Ascending aorta (tissue), 2 donors: Measurements from ENCODE around the gene TRAF3IP1. TPM values are rescaled to one million over a fixed set of nuclear protein-coding genes. Genes with fewer than 3 reads are reported as not detected.

ENCODE experiments used
- DNase-seq, 2 donors: peaks; one replicate each; pipeline ENCODE4 v3.0.0-alpha.2; 2019; ENCODE audit warnings: low spot score in 2 of 2
- H3K27ac ChIP-seq, 2 donors: fragments of 200-600 bp; sonication (generic); one replicate each; pipeline ENCODE4 v1.5.1; 2016 to 2017; ENCODE audit warnings: mild to moderate bottlenecking in 1 of 2
- H3K27me3 ChIP-seq: fragments of 200-600 bp; sonication (generic); one replicate; pipeline ENCODE4 v1.5.1; 2017
- H3K36me3 ChIP-seq, 2 donors: fragments of 200-600 bp; sonication (generic); one replicate each; pipeline ENCODE4 v1.5.1; 2016
- H3K4me1 ChIP-seq, 2 donors: fragments of 200-600 bp; sonication (generic); one replicate each; pipeline ENCODE4 v1.5.1; 2016 to 2017; ENCODE audit warnings: mild to moderate bottlenecking in 1 of 2
- H3K4me3 ChIP-seq, 2 donors: fragments of 200-600 bp; sonication (generic); one replicate each; pipeline ENCODE4 v1.5.1; 2016 to 2017; ENCODE audit warnings: mild to moderate bottlenecking in 1 of 2
- H3K9me3 ChIP-seq, 2 donors: fragments of 200-600 bp; sonication (generic); one replicate each; pipeline ENCODE4 v1.5.1; 2016
- intact Hi-C: fragments of 100-400 bp; cut with DNase I; formaldehyde crosslinking; loops from one replicate; pipeline ENCODE4 v1.15.1; 2023
- total RNA-seq: library from RNA; depleted of rRNA; stranded (reverse); fragments of >200 nt; gene quantifications from one replicate; pipeline ENCODE4 v1.1.0, GENCODE V29; 2016
- TF ChIP-seq, protein P1 (sequence below), 3 experiments: fragments of 200-600 bp in 2 of 3; fragments of 450-650 bp in 1 of 3; sonication (generic) in 2 of 3; IDR thresholded peaks; one replicate each; pipeline ENCODE4 v1.5.1; 2016 to 2019; ENCODE audit warnings: antibody characterized with exemption in 3 of 3, mild to moderate bottlenecking in 1 of 3, moderate library complexity in 1 of 3

Gene TRAF3IP1
- total RNA-seq, 1 donor from 2014 or later = 6.1 TPM

DNA sequence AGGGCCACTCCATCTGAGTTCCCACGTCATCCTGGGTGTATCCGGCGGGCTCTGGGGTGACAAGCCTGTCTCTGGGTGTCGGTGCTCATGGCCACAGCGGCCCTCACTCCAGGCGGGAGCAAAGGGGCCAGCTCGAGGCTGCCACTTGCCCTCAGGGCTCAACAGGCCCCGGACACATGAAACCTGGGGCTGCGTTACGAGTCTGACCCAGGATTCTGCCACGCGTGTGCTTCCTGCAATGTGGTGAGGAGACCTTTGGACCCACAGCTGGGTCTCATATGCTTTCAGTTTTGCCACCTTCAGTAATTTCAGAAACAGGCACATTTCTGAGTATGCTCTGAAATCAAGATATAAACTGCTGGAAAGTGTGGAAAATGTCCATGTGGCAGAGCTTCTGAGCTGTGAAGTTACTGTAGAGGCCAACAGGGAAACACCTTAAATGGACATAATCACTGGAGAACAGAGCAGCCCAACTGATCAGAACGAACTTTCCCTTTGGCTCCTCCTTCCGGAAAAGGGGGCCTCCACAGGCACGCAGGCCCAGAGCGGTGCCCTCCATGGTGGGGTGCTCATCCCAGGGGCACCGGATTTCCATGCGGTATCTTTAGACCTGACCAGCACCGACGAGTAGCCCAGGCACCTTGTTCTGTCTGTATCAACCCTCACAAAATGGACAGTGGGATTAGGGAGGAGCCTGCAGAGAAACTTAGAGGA, 46.0 kb upstream of the TRAF3IP1 start:
- Histone ChIP-seq H3K27ac (no peak overlapping the region), H3K27me3 (no peaks in the 10 kb centered on the region), H3K4me1 (no peaks in the 10 kb centered on the region), H3K36me3 (peaks cover 57 to 93% of the 10 kb centered on the region in 2 donors), H3K9me3 (no peaks in the 10 kb centered on the region), H3K4me3 (no peak overlapping the region)
- intact Hi-C loops = no loop called here
- DNase-seq = no peak
- TF ChIP-seq, protein P1, sequence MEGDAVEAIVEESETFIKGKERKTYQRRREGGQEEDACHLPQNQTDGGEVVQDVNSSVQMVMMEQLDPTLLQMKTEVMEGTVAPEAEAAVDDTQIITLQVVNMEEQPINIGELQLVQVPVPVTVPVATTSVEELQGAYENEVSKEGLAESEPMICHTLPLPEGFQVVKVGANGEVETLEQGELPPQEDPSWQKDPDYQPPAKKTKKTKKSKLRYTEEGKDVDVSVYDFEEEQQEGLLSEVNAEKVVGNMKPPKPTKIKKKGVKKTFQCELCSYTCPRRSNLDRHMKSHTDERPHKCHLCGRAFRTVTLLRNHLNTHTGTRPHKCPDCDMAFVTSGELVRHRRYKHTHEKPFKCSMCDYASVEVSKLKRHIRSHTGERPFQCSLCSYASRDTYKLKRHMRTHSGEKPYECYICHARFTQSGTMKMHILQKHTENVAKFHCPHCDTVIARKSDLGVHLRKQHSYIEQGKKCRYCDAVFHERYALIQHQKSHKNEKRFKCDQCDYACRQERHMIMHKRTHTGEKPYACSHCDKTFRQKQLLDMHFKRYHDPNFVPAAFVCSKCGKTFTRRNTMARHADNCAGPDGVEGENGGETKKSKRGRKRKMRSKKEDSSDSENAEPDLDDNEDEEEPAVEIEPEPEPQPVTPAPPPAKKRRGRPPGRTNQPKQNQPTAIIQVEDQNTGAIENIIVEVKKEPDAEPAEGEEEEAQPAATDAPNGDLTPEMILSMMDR (IDR thresholded peaks at IDR 0.05) = no peak

DNA sequence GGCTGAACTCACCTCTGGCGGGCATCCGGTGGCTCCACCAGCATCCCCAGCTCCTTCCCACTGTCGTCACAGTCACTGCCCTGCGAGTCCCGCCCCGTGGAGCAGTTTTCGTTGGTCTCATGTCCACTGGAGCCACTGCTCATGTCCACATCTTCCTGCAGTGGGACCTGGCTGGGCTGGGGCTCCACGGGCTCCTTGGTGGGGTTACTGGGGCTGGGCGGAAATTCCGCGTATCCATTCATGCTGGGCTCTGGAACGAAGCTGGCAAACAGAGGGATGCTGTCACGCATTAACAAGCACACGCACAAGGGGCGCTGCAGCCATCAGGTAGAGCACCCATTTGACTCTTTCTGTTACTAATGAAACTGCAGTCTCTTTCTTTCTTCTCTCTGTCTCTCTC, 42.6 kb upstream of the TRAF3IP1 start:
- DNase-seq = no peak
- Histone ChIP-seq H3K27ac (no peak overlapping the region), H3K9me3 (no peaks in the 10 kb centered on the region), H3K4me1 (no peaks in the 10 kb centered on the region), H3K27me3 (no peaks in the 10 kb centered on the region), H3K4me3 (no peak overlapping the region), H3K36me3 (peaks cover 36 to 63% of the 10 kb centered on the region in 2 donors)
- TF ChIP-seq, protein P1 (IDR thresholded peaks at IDR 0.05) = no peak
- intact Hi-C loops = no loop called here

DNA sequence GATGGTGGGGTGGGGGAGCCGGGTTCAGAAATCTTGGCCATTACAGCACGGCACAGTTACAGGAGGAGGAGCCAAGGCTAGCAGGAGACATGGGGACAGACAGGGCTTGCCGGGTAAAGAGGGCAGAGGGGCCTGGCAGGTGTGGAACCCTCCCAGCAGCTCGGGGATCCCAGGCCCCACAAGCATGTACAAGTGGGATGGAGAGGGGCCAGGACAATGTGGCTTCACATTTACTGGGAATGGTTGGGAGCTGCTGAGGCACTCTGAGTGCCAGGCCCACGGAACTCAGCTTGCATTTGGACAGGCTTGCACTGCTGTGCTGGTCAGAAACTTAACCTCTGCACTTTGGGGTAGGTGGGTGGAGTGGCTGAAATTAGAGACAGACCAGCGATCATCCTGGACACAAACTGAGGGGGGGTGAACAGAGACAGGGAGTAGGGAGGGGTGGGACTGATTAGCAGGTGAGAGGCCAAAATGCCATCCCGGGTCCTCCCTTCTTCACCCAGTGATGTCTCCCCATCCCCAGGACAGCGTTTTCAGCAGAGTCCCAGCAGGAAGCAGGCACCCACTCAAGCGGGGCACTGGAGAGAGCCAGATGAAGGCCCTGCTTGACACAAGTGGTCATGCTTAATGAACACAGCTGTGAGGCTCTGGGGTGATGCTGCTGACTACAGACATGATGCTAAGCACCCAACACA, 41.5 kb upstream of the TRAF3IP1 start:
- H3K4me1 ChIP-seq = peaks cover 3 to 7% of the 10 kb centered on the region in 2 donors
- no peak for DNase-seq
- no peak overlapping the region for H3K4me3 ChIP-seq
- TF ChIP-seq, protein P1 (IDR thresholded peaks at IDR 0.05) = no peak
- no peaks in the 10 kb centered on the region for H3K27me3 ChIP-seq
- intact Hi-C loops = no loop called here
- no peak overlapping the region for H3K27ac ChIP-seq
- no peaks in the 10 kb centered on the region for H3K9me3 ChIP-seq
- H3K36me3 ChIP-seq = peaks cover 33 to 52% of the 10 kb centered on the region in 2 donors

DNA sequence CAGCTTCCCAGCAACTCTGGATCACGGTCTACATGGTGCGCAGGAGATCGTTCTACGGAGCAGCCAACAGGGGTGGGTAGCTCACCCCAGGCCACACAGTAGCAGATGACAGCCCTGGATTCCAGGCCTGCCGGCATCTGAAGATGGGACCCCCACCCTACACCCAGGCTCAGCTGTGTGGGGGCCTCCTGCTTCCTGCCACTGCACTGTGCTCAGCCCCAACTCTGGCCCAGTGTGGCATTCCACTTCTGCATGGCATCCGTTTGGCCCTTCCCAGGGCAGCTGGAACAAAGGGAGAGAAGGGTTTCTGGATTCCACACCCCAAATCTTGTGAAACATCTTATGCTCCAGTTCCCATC, 41.0 kb upstream of the TRAF3IP1 start:
- TF ChIP-seq, protein P1 (IDR thresholded peaks at IDR 0.05) = no peak
- Histone ChIP-seq H3K4me1 (peaks cover 3 to 7% of the 10 kb centered on the region in 2 donors), H3K36me3 (peaks cover 29 to 47% of the 10 kb centered on the region in 2 donors), H3K27ac (no peak overlapping the region), H3K27me3 (no peaks in the 10 kb centered on the region), H3K9me3 (no peaks in the 10 kb centered on the region), H3K4me3 (no peak overlapping the region)
- DNase-seq = no peak
- intact Hi-C loops = no loop called here

DNA sequence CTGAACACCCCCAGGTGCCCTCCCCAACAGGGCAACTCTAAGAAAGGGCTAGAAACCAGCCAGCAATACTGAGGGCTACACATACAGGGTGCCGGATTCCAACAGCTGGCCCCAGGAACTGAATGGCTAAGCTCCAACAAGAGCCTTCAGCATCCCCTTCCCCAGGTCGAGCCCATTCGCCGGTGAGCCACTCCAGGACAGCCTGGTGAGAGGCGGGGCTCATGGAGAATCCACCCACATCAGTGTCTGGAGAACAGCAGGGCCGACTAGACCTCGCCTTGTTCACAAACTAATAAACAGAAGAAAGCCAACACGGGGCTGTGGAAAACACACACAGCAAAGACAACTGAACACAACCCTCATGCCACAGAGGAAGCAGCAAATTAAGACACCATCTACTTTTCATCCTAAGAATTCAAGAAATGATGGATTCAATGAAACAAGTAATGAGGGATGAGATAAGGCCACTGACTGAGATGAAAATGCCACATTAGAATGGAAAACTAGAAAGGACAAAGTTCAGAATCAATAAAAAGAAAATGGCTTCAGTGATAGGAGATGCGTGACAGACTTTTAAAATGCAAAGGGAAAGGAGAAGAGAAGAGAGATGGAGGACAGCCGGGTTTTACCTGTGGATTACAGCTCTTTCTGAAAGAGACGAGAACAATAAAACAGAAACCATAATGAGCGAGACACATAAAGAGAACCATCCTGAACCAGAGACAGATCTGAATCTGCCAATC, 40.1 kb upstream of the TRAF3IP1 start:
- Histone ChIP-seq H3K36me3 (peaks cover 20 to 37% of the 10 kb centered on the region in 2 donors), H3K4me1 (peaks cover 6 to 13% of the 10 kb centered on the region in 2 donors), H3K4me3 (no peak overlapping the region), H3K27ac (no peak overlapping the region), H3K9me3 (no peaks in the 10 kb centered on the region), H3K27me3 (no peaks in the 10 kb centered on the region)
- TF ChIP-seq, protein P1 (IDR thresholded peaks at IDR 0.05) = no peak
- intact Hi-C loops = no loop called here
- DNase-seq = no peak
